Spleen (tissue), 7 donors: ENCODE data around the gene FAM168B.

ENCODE experiments used
- CTCF ChIP-seq, 11 experiments: fragments of 200-600 bp in 7 of 11; fragments of 450-650 bp in 4 of 11; sonication (generic) in 4 of 11; IDR thresholded peaks in 8 of 11; conservative IDR thresholded peaks in 3 of 11; 1 replicate in 7 of 11; 2 replicates in 4 of 11; pipeline versions ENCODE4 v1.4.0 to v1.8.0; 2016 to 2021; ENCODE audit warnings: antibody characterized with exemption in 11 of 11, inconsistent platforms in 4 of 11, mild to moderate bottlenecking in 1 of 11
- POLR2AphosphoS5 ChIP-seq, 3 donors: sonication (generic); formaldehyde crosslinking; IDR thresholded peaks; one replicate each; pipeline ENCODE4 v1.5.1; 2017; ENCODE audit warnings: antibody characterized with exemption in 3 of 3
- donor health status: DM: no; HTN: no; CAD: no; lungs with moderate emphysema.
- donor health status: DM: no; HTN: no; CAD: no.
- donor health status: DM: no; HTN: no; CAD: no.

- TF ChIP-seq CTCF (IDR thresholded peaks at IDR 0.05 in 8 of 11, conservative IDR thresholded peaks at IDR 0.05 in 3 of 11) = no peak
- TF ChIP-seq POLR2AphosphoS5 (IDR thresholded peaks at IDR 0.05) = no peak
Observed at GRCh38 chr2:131044757-131045150, 48.5 kb downstream of the FAM168B start.
